Type B pancreatic cell (in vitro differentiated cells): Measurements from ENCODE around the gene THEMIS. TPM values are rescaled to one million over a fixed set of nuclear protein-coding genes. Genes with fewer than 3 reads are reported as not detected.

Experiments
- DNase-seq: peaks from one replicate; pipeline ENCODE4 v3.0.0; 2021; ENCODE audit warnings: mixed read lengths; ENCODE audit not compliant: unreplicated experiment; ENCODE audit errors: extremely low spot score
- H3K27ac Mint-ChIP-seq: 2 replicates; pipeline ENCODE4 v1.8.0; 2021; ENCODE audit warnings: mild to moderate bottlenecking, mixed read lengths
- H3K27me3 Mint-ChIP-seq: 2 replicates; pipeline ENCODE4 v1.8.0; 2021; ENCODE audit warnings: mixed read lengths
- H3K36me3 Mint-ChIP-seq: 2 replicates; pipeline ENCODE4 v1.8.0; 2021; ENCODE audit warnings: mixed read lengths
- H3K4me1 Mint-ChIP-seq: one replicate; pipeline ENCODE4 v1.8.0; 2021; ENCODE audit warnings: mixed read lengths; ENCODE audit not compliant: unreplicated experiment
- H3K4me3 Mint-ChIP-seq: 2 replicates; pipeline ENCODE4 v1.8.0; 2021; ENCODE audit warnings: mild to moderate bottlenecking, mixed read lengths
- H3K9me3 Mint-ChIP-seq: 2 replicates; pipeline ENCODE4 v1.8.0; 2021; ENCODE audit warnings: mixed read lengths
- CTCF ChIP-seq: fragments of 200-600 bp; sonication (generic); conservative IDR thresholded peaks from 2 replicates; pipeline ENCODE4 v1.5.0; 2021; ENCODE audit warnings: antibody characterized with exemption, mild to moderate bottlenecking
- total RNA-seq: library from RNA; stranded (reverse); gene quantifications from 2 replicates; pipeline ENCODE4 v1.2.1, GENCODE V29; 2021; ENCODE audit warnings: low replicate concordance

Gene THEMIS
- total RNA-seq, 1 donor from 2014 or later, result not detected

- Mint-ChIP-seq H3K9me3 (peaks cover 5% of the 10 kb centered on the region), H3K4me1 (no peaks in the 10 kb centered on the region), H3K4me3 (no peak overlapping the region), H3K36me3 (no peaks in the 10 kb centered on the region), H3K27me3 (peaks cover 8% of the 10 kb centered on the region), H3K27ac (no peak overlapping the region)
- no peak for DNase-seq
- no peak for TF ChIP-seq CTCF
Measured at GRCh38 chr6:127923135-127923534, 22.3 kb upstream of the THEMIS start.

GRCh38 chr6:127921982-127922381 lies 21.1 kb upstream of the THEMIS start:
- H3K9me3 Mint-ChIP-seq, result peaks cover 5% of the 10 kb centered on the region
- DNase-seq, result no peak

DNA sequence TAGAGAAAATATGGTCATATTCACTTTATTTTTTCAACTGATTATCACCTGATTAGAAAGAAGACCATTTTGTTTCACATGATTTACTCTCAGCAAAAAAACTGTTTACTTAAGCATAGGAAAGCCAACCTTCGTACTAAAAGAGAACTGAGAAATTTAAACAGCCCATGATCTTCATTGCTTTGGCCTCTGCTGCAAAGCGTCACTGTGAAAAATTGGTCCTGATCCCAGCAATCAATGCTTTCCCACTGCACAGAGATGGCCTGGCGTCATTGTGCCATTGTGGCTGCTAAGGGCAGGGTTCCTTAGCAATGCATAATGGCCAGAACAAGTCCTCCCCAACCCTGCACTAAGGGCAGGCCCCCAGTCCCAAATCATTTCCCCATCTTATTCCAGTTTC lies 19.9 kb upstream of the THEMIS start:
- H3K4me1 Mint-ChIP-seq, result no peaks in the 10 kb centered on the region
- DNase-seq, result no peak
- TF ChIP-seq CTCF, result no peak
- no peak overlapping the region for H3K27ac Mint-ChIP-seq
- no peak overlapping the region for H3K4me3 Mint-ChIP-seq
- H3K36me3 Mint-ChIP-seq, result no peaks in the 10 kb centered on the region
- peaks cover 2% of the 10 kb centered on the region for H3K9me3 Mint-ChIP-seq
- H3K27me3 Mint-ChIP-seq, result peaks cover 15% of the 10 kb centered on the region

More at GRCh38 chr6:127921982-127922381, 21.1 kb upstream of the THEMIS start:
- TF ChIP-seq CTCF, result no peak
- no peaks in the 10 kb centered on the region for H3K4me1 Mint-ChIP-seq
- no peaks in the 10 kb centered on the region for H3K36me3 Mint-ChIP-seq
- H3K4me3 Mint-ChIP-seq, result no peak overlapping the region
- peaks cover 10% of the 10 kb centered on the region for H3K27me3 Mint-ChIP-seq
- H3K27ac Mint-ChIP-seq, result no peak overlapping the region

GRCh38 chr6:127918506-127919427 lies 17.9 kb upstream of the THEMIS start:
- H3K36me3 Mint-ChIP-seq, result no peaks in the 10 kb centered on the region
- H3K9me3 Mint-ChIP-seq, result no peaks in the 10 kb centered on the region
- H3K27me3 Mint-ChIP-seq, result peaks cover 15% of the 10 kb centered on the region
- TF ChIP-seq CTCF, result no peak
- H3K4me1 Mint-ChIP-seq, result no peaks in the 10 kb centered on the region
- H3K27ac Mint-ChIP-seq, result no peak overlapping the region
- DNase-seq, result no peak
- no peak overlapping the region for H3K4me3 Mint-ChIP-seq

GRCh38 chr6:127917766-127918165 lies 16.9 kb upstream of the THEMIS start:
- Mint-ChIP-seq H3K9me3 (no peaks in the 10 kb centered on the region), H3K4me3 (no peak overlapping the region), H3K36me3 (no peaks in the 10 kb centered on the region), H3K4me1 (no peaks in the 10 kb centered on the region), H3K27me3 (peaks cover 21% of the 10 kb centered on the region), H3K27ac (no peak overlapping the region)
- no peak for DNase-seq
- TF ChIP-seq CTCF, result no peak
